Stimulated activated naive CD4-positive, alpha-beta T cell (primary cell): ENCODE measurements around the gene MIOX.
A peak's percentile ranks its signal among the peaks of the same experiment; 100 is the strongest.

Experiments used
- DNase-seq, 6 experiments: peaks; one replicate each; lab custom pipeline; 2025; lab: John Stamatoyannopoulos, UW

Gene MIOX

DNA sequence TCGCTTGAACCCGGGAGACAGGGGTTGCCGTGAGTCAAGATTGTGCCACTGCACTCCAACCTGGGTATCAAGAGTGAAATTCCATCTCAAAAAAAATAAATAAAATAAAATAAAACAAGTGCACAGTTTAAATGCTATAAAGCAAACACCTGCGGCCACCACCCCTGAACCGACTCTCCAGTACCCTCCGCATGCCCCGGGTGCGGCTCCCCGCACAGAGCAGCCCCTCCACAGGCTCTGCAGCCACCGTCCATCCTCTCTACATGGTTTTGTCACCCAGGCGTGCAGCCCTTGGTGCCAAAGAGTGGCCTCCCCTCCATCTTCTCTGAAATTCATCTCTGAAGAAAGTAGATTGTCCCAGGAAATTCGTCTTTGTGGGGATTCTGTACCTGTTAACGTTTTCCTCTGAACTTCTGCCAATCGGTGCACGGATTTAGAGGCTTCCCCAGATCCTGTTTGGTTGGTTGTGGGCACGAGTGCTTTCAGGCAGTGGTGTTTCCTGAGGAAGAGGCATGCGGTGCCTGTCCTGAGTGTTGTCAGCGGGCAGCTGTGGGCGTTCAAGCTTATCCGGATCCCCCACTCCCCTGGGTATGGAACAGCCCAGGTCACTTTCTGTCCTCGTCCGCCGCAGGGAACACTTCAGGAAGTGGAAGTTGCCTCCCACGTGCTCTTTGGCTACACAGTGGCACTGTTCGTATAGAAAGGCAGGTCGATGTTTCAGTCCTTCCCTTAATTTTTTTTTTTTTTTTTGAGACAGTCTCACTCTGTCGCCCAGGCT lies 4.1 kb downstream of the MIOX start:
- DNase-seq: no peak

DNA sequence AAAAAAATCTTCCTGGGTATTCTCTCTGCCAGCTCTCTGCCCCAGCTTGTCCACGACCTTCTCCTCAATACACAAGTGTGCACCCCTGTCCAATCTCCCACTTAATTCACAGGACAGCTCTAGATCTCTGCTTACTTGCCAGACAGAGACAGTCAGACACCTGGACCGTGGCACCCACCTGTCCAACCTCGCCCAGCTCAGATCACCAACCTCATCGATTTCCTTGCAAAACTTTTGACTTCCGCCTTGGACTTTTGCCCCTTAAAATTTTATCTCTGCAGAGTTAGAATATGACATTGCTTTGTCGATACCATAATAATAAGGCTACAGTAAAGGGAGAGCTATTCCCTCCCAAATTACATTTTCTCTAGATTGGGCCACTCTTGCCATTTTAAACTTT lies 10.4 kb downstream of the MIOX start:
- DNase-seq: no peak

DNA sequence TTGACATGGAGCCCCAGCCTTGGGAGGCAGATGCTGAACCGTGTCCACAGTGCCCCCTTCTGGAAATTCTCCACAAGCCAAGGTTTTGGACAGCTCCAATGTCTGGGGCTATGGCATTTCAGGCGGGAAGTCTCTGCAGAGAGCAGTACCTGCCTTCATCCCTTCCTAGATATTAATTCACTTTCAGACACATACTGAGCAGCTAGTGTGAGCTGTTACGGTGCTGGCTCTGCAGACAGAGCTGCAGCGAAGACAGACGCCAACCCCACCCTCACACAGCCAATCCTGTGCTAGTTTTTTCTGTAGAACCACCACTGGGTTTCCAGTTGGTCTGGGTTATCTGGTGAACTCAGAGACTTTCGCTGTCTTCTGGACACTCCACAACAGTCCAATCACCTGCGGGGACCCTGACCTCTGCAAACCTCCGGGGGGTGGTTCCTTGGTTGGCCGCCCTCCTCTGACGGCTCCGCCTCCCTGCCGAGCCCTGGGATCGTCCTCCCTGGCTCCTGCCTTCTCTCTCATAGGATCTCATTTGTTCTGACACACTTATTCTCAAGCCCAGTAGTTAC lies 11.7 kb downstream of the MIOX start:
- DNase-seq: peak; percentile 33 to 78 (median 56)

DNA sequence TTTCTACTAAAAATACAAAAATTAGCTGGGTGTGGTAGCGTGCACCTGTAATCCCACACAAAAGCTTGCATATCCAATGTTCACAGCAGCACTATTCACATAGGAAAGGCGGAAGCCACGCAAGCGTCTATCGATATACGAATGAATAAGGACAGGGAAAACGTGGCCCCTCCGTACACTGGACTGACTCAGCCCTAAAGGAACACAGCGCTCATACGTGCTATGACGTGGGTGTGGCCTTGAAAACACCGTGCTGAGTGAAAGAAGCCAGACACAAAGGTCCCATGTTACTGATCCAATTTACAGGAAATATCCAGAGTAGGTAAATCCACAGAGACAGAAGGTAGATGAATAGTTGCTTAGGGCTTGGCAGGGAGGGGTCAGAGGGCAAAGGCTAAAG lies 13.8 kb downstream of the MIOX start:
- DNase-seq: no peak

DNA sequence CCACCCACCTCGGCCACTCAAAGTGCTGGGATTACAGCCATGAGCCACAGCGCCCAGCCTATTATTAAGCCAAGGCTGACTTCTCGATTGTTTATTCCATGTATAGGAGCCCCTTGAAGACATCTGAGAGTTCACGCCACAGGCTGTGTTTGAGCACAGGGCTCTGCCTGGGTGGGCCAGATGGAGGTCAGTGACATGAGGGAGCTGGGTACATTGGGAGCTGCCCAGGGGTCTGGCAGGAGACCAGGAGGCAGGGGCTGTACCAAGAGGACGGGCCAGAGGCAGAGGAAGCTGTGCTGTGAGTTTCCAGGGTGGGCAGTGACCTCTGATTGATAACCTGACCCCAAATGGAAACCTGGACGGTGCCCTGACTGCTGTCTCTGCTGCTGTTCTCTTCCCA lies 15.4 kb downstream of the MIOX start:
- DNase-seq: no peak

DNA sequence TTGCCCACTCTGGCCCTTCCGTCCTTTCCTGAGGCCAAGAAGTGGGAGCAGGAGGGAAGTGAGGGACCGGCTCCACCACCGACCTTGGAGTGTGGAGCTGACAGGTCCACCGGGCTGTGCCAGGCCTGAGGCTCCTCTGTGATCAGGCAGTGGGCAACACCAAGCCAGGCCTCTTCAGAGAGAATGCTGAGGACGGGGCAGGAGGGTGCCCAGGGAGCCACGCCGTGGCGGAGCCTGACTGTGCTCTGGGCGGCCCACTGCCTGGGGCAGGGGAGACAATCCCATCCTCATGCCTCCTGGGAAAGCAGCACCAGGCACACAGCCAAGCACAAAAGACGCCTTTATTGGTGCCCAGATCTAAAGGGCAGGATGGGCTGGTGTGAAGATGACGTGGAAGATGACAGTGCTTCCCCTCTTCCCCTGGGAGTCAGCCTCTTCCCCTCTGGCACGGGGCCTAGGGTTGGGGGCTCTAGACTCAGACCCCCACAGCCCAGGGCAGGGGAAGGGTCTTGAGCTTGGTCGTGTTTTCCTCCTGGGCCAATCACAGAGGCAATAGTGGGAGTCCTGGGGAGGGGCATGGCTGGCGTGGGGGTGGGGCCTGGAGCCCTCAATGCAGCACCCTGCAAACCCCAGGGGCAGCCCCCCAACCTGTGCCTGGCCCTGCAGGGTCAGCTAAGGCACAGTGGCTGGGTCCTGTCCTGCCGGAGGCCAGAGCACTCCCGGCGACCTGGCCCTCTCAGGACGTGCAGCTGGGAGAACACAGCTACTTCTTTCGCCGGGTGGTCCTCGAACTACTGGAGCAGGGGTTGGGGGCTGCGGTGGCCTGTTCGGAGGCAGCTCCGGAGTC lies 16.2 kb downstream of the MIOX start:
- DNase-seq: no peak

DNA sequence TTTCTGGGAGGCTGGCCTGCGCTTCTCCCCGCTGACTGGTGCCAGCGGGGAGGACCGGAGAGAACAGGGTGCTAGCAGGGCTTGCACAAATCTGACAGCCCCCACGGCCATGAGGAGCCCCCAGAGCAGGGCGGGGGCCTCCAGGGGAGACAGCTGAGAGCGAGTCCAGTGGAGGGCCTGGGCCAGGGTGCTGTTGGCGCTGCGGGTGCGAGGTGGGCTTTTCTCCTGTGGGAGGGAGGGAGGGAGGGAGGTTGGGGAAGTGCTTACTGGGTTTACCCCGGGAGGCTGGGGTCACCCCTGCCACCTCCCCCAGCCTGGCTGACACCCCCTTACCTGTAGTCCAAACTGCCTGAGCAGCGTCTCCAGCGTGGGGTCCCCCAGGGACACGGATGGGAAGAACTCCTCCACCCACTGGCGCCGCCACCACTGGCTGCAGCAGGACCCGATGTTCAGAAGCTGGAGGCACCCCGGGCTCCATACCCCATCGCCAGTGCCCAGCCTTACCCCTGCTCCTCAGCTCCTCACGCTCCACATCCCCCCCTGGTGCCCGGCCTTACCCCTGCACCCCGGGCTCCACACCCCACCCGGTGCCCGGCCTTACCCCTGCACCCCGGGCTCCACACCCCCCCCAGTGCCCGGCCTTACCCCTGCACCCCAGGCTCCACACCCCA lies 17.0 kb downstream of the MIOX start:
- no peak for DNase-seq

DNA sequence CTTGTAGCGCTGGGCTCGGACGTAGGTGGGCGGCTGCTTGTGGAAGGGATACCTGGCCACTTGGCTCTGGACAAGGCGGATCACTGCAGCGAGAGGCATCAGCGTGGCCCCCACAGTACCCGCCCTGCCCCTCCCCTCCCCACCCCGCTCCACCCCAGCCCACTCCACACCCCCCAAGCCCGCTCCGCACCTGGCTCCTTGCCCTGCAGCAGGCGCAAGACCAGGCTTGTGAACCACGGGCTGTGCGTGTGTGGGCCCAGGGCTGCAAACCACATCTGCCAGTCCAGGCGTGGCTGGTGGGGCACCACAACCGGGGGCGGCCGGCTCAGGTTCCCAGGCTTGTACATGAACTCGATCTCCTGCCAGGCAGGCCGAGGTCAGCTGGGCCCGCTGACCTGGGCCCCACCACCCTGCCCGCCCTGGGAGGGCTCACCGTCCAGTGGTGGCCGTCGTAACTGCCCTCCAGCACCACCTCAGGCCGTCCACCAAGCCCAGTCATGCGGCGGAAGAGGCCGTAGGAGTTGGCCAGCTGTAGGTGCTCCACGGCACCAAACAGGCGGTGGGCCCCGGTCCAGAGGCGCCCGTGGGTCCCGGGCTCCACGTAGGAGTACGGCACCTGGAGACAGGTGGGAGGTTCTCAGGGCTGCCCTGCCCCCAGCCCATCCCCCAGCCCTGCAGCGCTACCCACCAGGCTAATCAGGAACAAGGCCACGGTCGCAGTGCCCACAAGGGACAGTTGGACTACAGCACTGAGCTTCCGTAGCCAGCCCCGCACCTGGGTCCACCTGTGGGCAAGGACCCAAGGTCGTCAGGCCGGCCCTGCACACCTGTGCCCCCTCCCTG lies 17.9 kb downstream of the MIOX start:
- DNase-seq: no peak

DNA sequence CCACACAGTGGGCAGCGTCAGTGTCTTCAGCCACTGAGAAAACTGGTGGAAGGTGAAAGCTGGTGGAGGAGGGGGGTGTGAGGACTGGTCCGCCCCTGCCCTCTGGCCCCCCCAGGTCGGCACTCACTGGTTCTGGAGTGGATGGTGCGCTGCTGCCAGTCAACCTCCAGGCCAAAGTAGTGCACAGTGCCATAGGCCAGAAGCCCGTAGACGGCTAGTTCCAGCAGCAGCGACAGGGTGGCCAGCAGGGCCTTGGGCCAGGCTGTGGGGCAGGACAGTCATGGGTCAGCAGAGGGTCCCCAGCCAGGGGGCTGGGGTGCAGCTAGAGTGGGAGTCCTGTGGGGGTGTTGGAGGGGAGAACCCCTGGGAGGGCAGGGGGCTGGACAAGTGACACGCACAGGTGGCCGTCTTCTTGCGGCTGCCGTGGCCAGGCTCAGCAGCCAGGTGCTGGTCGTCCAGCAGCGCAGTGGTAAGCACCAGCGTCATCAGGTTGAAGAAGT lies 18.7 kb downstream of the MIOX start:
- DNase-seq: no peak

DNA sequence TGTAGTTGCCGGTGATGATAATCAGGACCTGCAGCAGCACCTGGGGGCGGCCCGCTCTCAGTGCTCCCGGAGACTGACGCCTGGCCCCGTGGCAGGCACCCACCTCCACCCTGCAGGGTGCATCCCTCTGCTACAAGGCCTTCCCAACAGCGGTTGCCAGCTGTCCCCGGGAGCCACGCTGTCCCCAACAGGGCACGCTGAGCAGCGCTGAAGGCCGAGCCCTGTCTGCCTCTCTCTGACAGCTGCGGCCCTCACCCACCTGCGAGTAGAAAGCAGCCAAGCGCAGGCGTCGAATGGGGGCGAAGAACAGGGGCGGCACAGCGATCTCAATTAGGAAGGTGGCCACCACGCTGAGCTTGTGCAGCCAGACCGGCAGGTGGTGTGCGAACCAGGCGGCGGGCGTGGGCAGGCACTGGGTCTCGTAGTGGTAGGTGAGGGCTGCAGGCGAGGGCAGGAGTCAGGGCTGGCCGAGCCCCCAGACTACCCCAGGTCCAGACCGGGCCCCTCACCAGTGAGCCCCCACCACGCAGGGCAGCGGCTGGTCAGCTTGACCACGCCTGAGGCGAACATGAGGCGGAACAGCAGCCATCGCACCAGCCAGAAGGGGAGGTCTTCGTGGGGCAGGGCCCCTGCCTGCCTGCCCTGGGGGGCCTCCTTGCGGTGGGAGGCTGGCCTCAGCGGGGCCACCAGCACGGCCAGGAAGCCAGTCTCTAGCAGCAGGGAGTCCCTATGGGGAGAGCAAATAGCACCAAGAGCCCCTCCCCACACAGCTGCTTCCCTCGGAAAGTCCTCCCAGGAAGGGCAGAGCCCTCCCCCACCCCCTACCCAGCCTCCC lies 19.3 kb downstream of the MIOX start:
- no peak for DNase-seq

DNA sequence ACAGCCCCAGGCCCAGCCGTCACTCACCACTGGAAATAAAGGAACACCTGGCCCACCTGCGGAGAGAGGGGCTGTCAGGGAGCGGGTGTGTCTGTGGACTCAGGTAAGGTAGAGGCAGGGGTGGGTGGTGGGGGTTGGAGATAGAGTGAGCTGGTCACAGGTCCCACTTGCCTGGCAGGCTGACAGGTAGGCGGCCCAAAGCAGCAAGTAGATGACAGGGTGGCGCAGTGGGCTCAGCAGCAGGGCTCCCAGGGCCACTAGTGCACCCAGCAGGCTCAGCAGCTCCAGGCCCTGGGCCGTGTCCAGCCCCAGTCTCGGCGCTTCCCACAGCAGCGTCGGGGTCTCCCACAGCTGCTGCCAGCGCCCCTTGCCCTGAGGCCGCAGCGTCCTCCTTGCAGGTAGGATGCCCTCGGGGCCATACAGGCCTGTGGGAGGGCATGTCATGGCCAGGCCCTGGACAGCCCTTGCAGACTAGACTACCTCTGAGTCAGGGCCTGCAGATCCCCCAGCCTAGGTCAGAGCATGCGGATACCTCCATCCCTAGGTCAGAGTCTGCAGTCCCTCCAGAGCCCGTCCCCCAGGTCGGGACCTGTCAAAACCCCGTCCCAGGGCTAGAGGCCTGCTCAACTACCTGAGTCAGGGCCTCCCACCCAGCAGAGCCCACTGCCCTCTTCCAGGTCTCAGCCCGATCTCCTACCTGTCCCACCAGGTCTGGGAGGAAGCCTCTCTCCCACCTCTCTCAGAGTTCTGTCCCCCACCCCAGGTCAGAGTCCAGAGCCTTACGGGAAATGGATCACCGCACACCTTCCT lies 20.2 kb downstream of the MIOX start:
- no peak for DNase-seq

DNA sequence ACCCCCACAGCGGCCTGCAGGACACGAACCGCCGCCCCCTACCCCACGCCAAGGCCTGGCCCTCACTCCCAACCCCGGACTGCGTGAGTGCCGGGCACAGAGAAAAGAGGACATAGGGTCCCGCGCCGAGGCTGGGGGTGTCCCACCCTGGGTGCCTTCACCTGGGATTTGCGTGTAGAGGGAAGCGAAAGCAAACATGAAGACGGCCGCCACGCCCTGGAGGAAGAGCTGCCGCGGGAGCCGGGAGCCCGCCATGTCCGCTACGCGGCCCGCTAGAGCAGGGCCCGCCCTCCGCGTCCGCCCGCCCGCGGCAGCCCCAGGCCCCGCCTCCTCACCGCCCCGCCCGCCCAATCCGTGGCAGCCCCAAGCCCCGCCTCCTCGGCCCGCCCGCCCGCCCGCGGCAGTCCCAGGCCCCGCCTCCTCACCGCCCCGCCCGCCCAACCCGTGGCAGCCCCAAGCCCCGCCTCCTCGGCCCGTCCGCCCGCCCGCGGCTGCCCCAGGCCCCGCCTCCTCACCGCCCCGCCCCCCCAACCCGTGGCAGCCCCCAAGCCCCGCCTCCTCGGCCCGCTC lies 20.8 kb downstream of the MIOX start, which contains the start of gene LMF2:
TSS of gene LMF2 (minus strand) at position 282 of the 570 bp plus-strand sequence. CDS start at position 255, 27 bp downstream.
- peak in 4 of 6 experiments; percentile 100 for DNase-seq

DNA sequence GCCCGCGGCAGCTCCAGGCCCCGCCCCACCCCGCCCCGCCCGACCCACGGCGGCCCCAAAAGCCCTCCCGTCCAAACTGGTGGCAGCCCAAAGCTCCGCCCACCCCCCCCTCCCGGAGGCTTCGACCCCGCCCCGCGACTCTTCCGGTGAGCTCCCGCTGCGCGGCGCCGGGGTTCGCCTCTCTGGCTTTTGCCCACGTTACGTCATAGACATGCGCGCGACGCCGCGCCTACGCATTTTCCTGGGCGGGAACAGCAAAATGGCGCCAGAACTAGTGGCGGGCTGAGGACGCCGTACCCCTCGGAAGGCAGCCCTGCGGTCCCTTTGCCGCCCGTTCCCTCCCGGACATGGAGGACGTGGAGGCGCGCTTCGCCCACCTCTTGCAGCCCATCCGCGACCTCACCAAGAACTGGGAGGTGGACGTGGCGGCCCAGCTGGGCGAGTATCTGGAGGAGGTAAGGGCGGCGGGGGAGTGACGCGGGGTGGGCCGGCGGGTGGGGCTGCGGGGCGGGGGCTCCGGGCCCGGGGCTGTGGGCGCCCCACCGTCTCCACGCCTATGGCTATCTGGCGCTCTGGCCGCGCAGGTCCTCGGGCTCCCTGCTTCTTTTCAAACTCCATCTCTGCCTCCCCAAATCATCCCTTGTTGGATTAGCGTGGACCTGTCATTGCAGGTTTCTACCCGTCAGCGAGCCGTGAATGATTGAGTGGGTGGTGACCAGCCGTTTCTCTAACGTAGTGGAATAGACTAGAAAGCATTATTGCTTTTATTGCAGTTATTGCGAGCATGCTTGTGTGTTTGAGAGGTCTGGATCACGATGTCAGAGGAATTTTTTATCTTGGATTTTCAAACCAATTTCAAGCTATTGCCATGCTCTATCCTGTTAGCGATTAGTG lies 21.6 kb downstream of the MIOX start, which contains the start of gene NCAPH2:
TSS of gene NCAPH2 (plus strand) at position 234 of the 894 bp plus-strand sequence. CDS start at position 348, 114 bp downstream.
- peak in 5 of 6 experiments; percentile 96 to 100 (median 100) for DNase-seq

DNA sequence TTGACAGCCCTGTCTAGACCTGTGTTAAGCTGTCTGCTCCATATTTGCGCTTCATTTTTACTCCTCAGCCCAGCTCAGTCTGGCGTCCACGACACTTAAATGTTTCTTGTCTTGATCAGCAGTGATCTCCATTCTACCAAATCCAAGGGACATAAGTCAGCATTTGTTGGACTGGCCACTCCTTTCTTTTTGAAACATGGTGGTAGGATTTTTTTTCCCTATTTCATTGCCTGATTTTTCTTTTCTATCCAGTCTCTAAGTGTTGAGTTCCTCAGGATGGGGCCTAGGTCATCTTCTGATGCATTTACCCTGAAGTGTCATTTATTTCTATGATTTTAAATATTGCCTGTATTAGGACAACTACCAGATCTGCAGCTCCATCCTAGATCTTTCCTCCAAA lies 22.2 kb downstream of the MIOX start:
- no peak for DNase-seq

DNA sequence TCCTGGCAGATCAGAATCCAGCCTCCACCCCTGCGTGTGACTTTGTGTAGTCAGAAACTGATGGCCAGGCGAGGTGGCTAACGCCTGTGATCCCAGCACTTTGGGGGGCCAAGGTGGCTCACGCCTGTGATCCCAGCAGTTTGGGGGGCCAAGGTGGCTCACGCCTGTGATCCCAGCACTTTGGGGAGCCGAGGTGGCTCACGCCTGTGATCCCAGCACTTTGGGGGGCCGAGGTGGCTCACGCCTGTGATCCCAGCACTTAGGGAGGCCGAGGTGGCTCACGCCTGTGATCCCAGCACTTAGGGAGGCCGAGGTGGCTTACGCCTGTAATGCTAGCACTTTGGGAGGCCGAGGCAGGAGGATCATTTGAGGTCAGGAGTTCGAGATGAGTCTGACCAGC lies 26.5 kb downstream of the MIOX start:
- no peak for DNase-seq

DNA sequence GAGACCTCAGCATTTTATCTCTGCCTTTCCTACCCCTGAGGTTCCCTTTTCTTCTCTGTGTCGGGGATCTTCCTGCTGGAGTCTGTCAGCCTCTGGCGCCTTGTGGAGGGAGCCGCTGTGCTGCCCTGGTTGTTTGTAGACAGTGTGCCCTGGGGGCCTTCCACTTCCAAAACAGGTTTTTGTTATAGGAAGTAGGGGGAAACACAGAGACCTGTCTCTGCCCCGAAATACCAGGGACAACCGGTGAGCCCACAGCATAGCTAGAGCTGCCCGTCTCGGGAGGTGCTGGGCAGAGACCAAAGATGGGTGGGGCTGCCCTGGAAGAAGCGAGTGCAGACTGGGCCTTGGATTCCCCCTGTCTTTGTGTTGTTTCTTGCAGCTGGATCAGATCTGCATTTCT lies 29.4 kb downstream of the MIOX start:
- DNase-seq: no peak

DNA sequence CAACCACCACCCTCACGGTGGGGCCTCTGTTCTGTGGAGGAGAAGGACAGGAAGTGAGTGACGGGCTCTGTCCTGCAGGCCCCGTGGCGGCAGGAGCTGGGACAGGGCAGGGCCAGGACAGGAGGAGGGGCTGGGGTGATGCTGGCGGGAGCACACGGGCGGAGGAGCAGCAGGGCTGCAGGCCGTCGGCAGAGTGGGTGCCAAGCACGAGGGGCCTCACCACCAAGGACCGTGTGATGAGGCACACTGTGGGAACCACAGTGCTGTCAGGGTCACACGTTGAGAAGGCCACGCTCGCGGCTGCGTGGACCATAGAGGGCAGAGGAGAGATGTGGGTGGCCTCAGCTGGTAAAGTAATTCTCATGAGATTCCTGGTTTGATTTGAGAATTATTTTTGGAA lies 30.2 kb downstream of the MIOX start:
- no peak for DNase-seq
